Nephron (organoid): ENCODE measurements around the gene MAP7.

Experiments used
- H3K27ac Mint-ChIP-seq, 3 experiments: 2 replicates each; pipeline ENCODE4 v1.8.0; 2020; ENCODE audit warnings: mixed read lengths in 3 of 3, mild to moderate bottlenecking in 2 of 3, moderate library complexity in 1 of 3
- H3K27me3 Mint-ChIP-seq: 2 replicates; pipeline ENCODE4 v1.8.0; 2021; ENCODE audit warnings: low read depth, mild to moderate bottlenecking, moderate library complexity, mixed read lengths
- H3K36me3 Mint-ChIP-seq: 2 replicates; pipeline ENCODE4 v1.8.0; 2020; ENCODE audit warnings: low read depth, mixed read lengths
- H3K4me1 Mint-ChIP-seq: 2 replicates; pipeline ENCODE4 v1.8.0; 2020; ENCODE audit warnings: mixed read lengths
- H3K4me3 Mint-ChIP-seq, 3 experiments: 2 replicates each; pipeline ENCODE4 v1.8.0; 2020; ENCODE audit warnings: mild to moderate bottlenecking in 3 of 3, mixed read lengths in 3 of 3, moderate library complexity in 2 of 3
- H3K9me3 Mint-ChIP-seq: 2 replicates; pipeline ENCODE4 v1.8.0; 2020; ENCODE audit warnings: mixed read lengths
- CTCF ChIP-seq, 3 experiments: fragments of 200-600 bp; sonication (generic); IDR thresholded peaks; one replicate each; pipeline ENCODE4 v1.5.0; 2021; ENCODE audit warnings: antibody characterized with exemption in 3 of 3; ENCODE audit not compliant: unreplicated experiment in 3 of 3

MAP7 gene

GRCh38 chr6:136475686-136476085, 74.5 kb downstream of the MAP7 start:
- no peaks in the 10 kb centered on the region for H3K4me1 Mint-ChIP-seq
- H3K27ac Mint-ChIP-seq: no peak overlapping the region
- peaks cover 4% of the 10 kb centered on the region for H3K27me3 Mint-ChIP-seq
- peaks cover 6% of the 10 kb centered on the region for H3K9me3 Mint-ChIP-seq
- no peaks in the 10 kb centered on the region for H3K36me3 Mint-ChIP-seq
- no peak overlapping the region for H3K4me3 Mint-ChIP-seq
- no peak for TF ChIP-seq CTCF (IDR thresholded peaks at IDR 0.05; ENCODE audit: unreplicated experiment in 3 of 3)

GRCh38 chr6:136474241-136474640, 76.0 kb downstream of the MAP7 start:
- TF ChIP-seq CTCF (IDR thresholded peaks at IDR 0.05; ENCODE audit: unreplicated experiment in 3 of 3): no peak
- Mint-ChIP-seq H3K27ac (no peak overlapping the region), H3K4me1 (no peaks in the 10 kb centered on the region)

GRCh38 chr6:136471922-136472321, 78.3 kb downstream of the MAP7 start:
- TF ChIP-seq CTCF (IDR thresholded peaks at IDR 0.05; ENCODE audit: unreplicated experiment in 3 of 3): no peak
- no peaks in the 10 kb centered on the region for H3K9me3 Mint-ChIP-seq
- H3K4me3 Mint-ChIP-seq: no peak overlapping the region
- no peak overlapping the region for H3K27ac Mint-ChIP-seq
- H3K27me3 Mint-ChIP-seq: no peaks in the 10 kb centered on the region
- H3K4me1 Mint-ChIP-seq: no peaks in the 10 kb centered on the region
- H3K36me3 Mint-ChIP-seq: no peaks in the 10 kb centered on the region

More at GRCh38 chr6:136474241-136474640, 76.0 kb downstream of the MAP7 start:
- H3K9me3 Mint-ChIP-seq: peaks cover 5% of the 10 kb centered on the region
- peaks cover 2% of the 10 kb centered on the region for H3K27me3 Mint-ChIP-seq
- no peak overlapping the region for H3K4me3 Mint-ChIP-seq
- H3K36me3 Mint-ChIP-seq: no peaks in the 10 kb centered on the region

GRCh38 chr6:136471372-136471771, 78.8 kb downstream of the MAP7 start:
- H3K4me3 Mint-ChIP-seq: no peak overlapping the region

GRCh38 chr6:136470044-136470443, 80.2 kb downstream of the MAP7 start:
- no peaks in the 10 kb centered on the region for H3K36me3 Mint-ChIP-seq
- no peak overlapping the region for H3K4me3 Mint-ChIP-seq
- no peak for TF ChIP-seq CTCF (IDR thresholded peaks at IDR 0.05; ENCODE audit: unreplicated experiment in 3 of 3)
- no peaks in the 10 kb centered on the region for H3K27me3 Mint-ChIP-seq
- no peaks in the 10 kb centered on the region for H3K9me3 Mint-ChIP-seq
- H3K4me1 Mint-ChIP-seq: no peaks in the 10 kb centered on the region
- peak overlapping the region in 2 of 3 experiments; percentile 6 to 20 for H3K27ac Mint-ChIP-seq

More at GRCh38 chr6:136471372-136471771, 78.8 kb downstream of the MAP7 start:
- Mint-ChIP-seq H3K27me3 (no peaks in the 10 kb centered on the region), H3K4me1 (no peaks in the 10 kb centered on the region), H3K27ac (no peak overlapping the region), H3K36me3 (no peaks in the 10 kb centered on the region), H3K9me3 (no peaks in the 10 kb centered on the region)
- TF ChIP-seq CTCF (IDR thresholded peaks at IDR 0.05; ENCODE audit: unreplicated experiment in 3 of 3): no peak

GRCh38 chr6:136469154-136469553, 81.1 kb downstream of the MAP7 start:
- H3K9me3 Mint-ChIP-seq: no peaks in the 10 kb centered on the region
- no peaks in the 10 kb centered on the region for H3K27me3 Mint-ChIP-seq
- H3K27ac Mint-ChIP-seq: peak overlapping the region in 1 of 3 experiments; percentile 26
- no peaks in the 10 kb centered on the region for H3K36me3 Mint-ChIP-seq
- TF ChIP-seq CTCF (IDR thresholded peaks at IDR 0.05; ENCODE audit: unreplicated experiment in 3 of 3): no peak
- no peaks in the 10 kb centered on the region for H3K4me1 Mint-ChIP-seq
- no peak overlapping the region for H3K4me3 Mint-ChIP-seq
